Adrenal gland (tissue), 12 donors: ENCODE measurements around the gene TAF4. TPM values are rescaled to one million over a fixed set of nuclear protein-coding genes. Genes with fewer than 3 reads are reported as not detected.

ENCODE experiments used
- DNase-seq, 7 donors: peaks; one replicate each; pipeline ENCODE4 v3.0.0-alpha.2; 2019 to 2020
- H3K27ac ChIP-seq, 5 donors: fragments of 200-600 bp; sonication (generic) in 4 of 5; 1 replicate in 3 of 5; 2 replicates in 2 of 5; pipeline versions ENCODE4 v1.5.1 to v1.8.0; 2016 to 2020; ENCODE audit warnings: mild to moderate bottlenecking in 1 of 5
- H3K27me3 ChIP-seq: fragments of 200-600 bp; 2 replicates; pipeline ENCODE4 v1.8.0; 2021
- H3K36me3 ChIP-seq, 2 donors: fragments of 200-600 bp; replicated peaks in 1 of 2; 1 replicate in 1 of 2; 2 replicates in 1 of 2; pipeline versions ENCODE4 v1.5.1 to v1.8.0; 2018 to 2022
- H3K4me1 ChIP-seq, 2 donors: fragments of 200-600 bp; replicated peaks in 1 of 2; 1 replicate in 1 of 2; 2 replicates in 1 of 2; pipeline versions ENCODE4 v1.5.1 to v1.8.0; 2018 to 2021
- H3K4me3 ChIP-seq, 4 donors: fragments of 200-600 bp; sonication (generic) in 3 of 4; one replicate each; pipeline ENCODE4 v1.5.1; 2016 to 2018
- H3K9me3 ChIP-seq, 3 donors: fragments of 200-600 bp; sonication (generic) in 1 of 3; replicated peaks in 1 of 3; 1 replicate in 2 of 3; 2 replicates in 1 of 3; pipeline versions ENCODE4 v1.5.1 to v1.8.0; 2016 to 2021
- CTCF ChIP-seq, 6 experiments: fragments of 450-650 bp in 4 of 6; fragments of 200-600 bp in 2 of 6; sonication (generic) in 1 of 6; IDR thresholded peaks; 1 replicate in 5 of 6; 2 replicates in 1 of 6; pipeline versions ENCODE4 v1.5.1 to v1.8.0; 2016 to 2021; ENCODE audit warnings: antibody characterized with exemption in 6 of 6, mild to moderate bottlenecking in 2 of 6, moderate library complexity in 1 of 6
- POLR2A ChIP-seq, 2 donors: fragments of 450-650 bp; IDR thresholded peaks; one replicate each; pipeline ENCODE4 v1.6.1; 2017; ENCODE audit warnings: antibody characterized with exemption in 2 of 2, mild to moderate bottlenecking in 2 of 2, moderate library complexity in 1 of 2
- WGBS, 4 donors: extraction: QIAGEN DNeasy Blood & Tissue Kit in 2 of 4; methylation state at CpG; one replicate each; pipeline versions ENCODE4 v1.1.5 to v1.1.7; 2013 to 2017; 5-methylcytosine and 5-hydroxymethylcytosine counted together
- intact Hi-C, 2 donors: fragments of 100-400 bp; cut with DNase I; formaldehyde crosslinking; loops; one replicate each; pipeline versions ENCODE4 v1.14.1 to v1.15.0; 2022 to 2023
- polyA plus RNA-seq, 3 donors: library from polyadenylated mRNA; stranded (reverse); fragments of 200-250 nt in 2 of 3; fragments of 350-450 nt in 1 of 3; fragmentation: Illumina TruSeq in 1 of 3; extraction: RNeasy Lipid Tissue Mini Kit (QIAGEN cat#74804) in 1 of 3; gene quantifications; one replicate each; pipeline ENCODE4 v1.2.3, GENCODE V29; 2013 to 2014
- total RNA-seq, 9 donors: library from RNA; depleted of rRNA in 4 of 9; stranded (reverse); fragments of >200 nt in 4 of 9; fragments of 120-200 nt in 1 of 9; fragmentation: NEBNext Ultra II Directional in 1 of 9; extraction: Animal tissue kit (Norgen Biotek cat#: 25700) in 1 of 9; gene quantifications; one replicate each; pipeline versions ENCODE4 v1.1.0 to v1.2.4, GENCODE V29; 2013 to 2023
- donor health status: healthy with polysubstance abuse.
- donor health status: Bipolar disorder and iron deficiency.
- donor health status: DM: yes; HTN: yes; CAD: no.
- donor health status: DM: no; HTN: no; CAD: no.
- donor health status: DM: no; HTN: no; CAD: no.
- donor health status: DM: yes; HTN: yes; CAD: no.

TAF4 gene
- total and polyA plus RNA-seq, 12 donors, result 5.2 to 30.9 (median 14.8) TPM

DNA sequence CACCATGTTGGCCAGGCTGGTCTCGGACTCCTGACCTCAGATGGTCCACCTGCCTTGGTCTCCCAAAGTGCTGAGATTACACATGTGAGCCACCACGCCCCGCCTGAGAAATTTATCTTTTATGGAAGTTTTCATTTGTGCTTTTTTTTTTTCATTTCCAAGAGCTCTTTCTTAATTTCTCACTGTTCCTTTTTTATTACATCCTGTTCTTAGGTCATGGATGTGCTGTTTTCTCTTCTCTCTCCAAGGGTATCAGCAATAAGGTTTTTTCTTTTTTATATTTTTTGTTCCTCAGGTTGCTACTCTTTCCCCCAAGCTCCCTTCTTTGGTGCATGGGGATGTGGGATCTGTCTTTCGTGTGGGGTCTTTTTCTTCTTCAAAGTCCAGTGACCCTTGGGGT, 35.4 kb upstream of the TAF4 start:
- 78 to 93% (median 90%) methylated on average over 4 of the region's 4 CpGs for WGBS, 4 donors
- no peaks in the 10 kb centered on the region for H3K9me3 ChIP-seq

DNA sequence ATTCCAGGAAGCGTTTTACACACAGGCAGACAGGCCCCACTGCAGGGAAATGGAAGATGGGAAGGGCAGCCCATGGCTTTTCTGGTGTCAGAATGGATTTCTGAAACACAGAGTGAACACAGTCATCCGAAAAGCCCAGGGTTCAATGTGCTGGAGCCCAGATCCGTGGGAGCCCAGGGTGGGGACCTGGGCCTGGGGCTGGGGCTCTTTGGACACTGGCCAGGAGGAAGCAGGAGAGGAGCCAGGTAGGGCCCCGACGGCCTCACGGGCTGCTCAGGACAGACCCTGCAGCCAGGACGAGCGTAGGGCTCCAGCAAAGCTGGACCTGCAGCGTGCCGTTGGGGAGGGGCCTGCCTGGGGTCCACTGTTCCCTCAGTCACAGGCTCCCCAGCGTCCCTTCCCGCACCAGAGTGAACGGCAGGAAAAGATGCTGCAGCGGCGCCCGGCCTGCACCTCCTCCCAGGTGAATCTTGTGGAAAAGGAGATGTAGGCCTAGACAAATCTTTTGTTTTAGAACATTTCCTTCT, 32.3 kb upstream of the TAF4 start:
- 77 to 89% (median 84%) methylated on average over 11 to 16 of the region's 16 CpGs for WGBS, 4 donors
- DNase-seq, result no peak
- H3K36me3 ChIP-seq, result no peaks in the 10 kb centered on the region
- H3K27me3 ChIP-seq, result no peaks in the 10 kb centered on the region
- no peaks in the 10 kb centered on the region for H3K4me1 ChIP-seq
- H3K9me3 ChIP-seq, result no peaks in the 10 kb centered on the region
- H3K4me3 ChIP-seq, result no peak overlapping the region
- TF ChIP-seq CTCF (IDR thresholded peaks at IDR 0.05) (no peak), POLR2A (IDR thresholded peaks at IDR 0.05) (no peak)
- H3K27ac ChIP-seq, result no peak overlapping the region
- intact Hi-C loops, result no loop called here

More for the DNA sequence above, 35.4 kb upstream of the TAF4 start:
- Histone ChIP-seq H3K27ac (no peak overlapping the region), H3K36me3 (no peaks in the 10 kb centered on the region), H3K27me3 (no peaks in the 10 kb centered on the region), H3K4me3 (no peak overlapping the region), H3K4me1 (no peaks in the 10 kb centered on the region)
- DNase-seq, result no peak
- intact Hi-C loops, result no loop called here
- no peak for TF ChIP-seq CTCF (IDR thresholded peaks at IDR 0.05)
- TF ChIP-seq POLR2A (IDR thresholded peaks at IDR 0.05), result no peak

DNA sequence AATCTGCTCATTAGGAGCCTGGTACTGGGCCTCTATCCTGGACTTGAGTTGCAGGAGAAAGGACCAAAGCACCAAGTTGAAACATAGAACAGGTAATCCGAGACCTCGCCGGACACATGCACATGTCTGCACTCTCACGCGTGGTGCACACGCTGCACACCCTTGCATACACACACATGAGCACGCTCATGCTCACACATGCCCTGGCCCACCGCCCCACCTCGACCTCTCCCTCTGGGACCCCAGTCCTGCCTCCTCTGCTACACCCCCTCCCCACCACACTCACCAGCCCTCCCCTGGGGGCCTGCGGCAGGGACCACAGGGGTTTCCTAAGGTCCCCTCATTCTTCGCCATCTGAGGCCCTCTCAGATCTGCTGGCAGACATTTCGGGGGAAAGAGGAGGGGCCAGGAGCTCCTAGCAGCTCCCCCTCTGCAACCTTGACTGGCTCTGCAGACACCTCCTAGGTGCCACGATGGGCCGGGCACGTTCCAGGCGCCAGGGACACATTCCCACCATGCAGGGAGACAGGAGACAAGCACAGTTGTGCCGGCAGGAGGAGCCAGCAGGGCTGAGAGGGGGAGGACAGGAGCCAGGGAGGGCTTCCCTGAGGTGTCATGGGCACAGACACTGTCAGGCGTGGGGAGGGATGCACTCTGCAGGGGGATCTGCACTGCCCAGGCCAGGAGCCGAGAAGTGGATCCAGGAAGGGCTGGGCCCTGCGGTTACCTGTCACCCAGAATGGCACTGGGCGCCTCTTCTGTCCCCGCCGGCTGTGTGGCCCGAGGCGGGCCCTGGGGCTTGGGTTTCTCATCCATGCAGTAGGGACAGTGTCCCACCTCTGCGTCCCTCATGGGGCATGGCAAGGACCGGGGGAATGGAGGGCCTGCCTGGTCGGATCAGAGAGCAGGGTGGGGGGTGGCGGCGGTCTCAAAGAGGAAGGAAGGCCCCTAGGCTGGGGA, 31.0 kb upstream of the TAF4 start:
- Histone ChIP-seq H3K4me1 (no peaks in the 10 kb centered on the region), H3K9me3 (no peaks in the 10 kb centered on the region), H3K27me3 (no peaks in the 10 kb centered on the region), H3K36me3 (no peaks in the 10 kb centered on the region), H3K27ac (no peak overlapping the region), H3K4me3 (no peak overlapping the region)
- intact Hi-C loops, result no loop called here
- TF ChIP-seq POLR2A (IDR thresholded peaks at IDR 0.05) (no peak), CTCF (IDR thresholded peaks at IDR 0.05) (no peak)
- WGBS, 4 donors, result 84 to 92% (median 88%) methylated on average over 16 to 30 of the region's 30 CpGs
- no peak for DNase-seq

GRCh38 chr20:62089393-62089792, 23.7 kb upstream of the TAF4 start:
- no peaks in the 10 kb centered on the region for H3K27me3 ChIP-seq
- 30 to 41% (median 35%) methylated on average over 3 of the region's 3 CpGs for WGBS, 4 donors
- intact Hi-C loops, result no loop called here

More at GRCh38 chr20:62089393-62089792, 23.7 kb upstream of the TAF4 start:
- Histone ChIP-seq H3K27ac (no peak overlapping the region), H3K4me3 (no peak overlapping the region), H3K9me3 (no peaks in the 10 kb centered on the region), H3K4me1 (no peaks in the 10 kb centered on the region), H3K36me3 (no peaks in the 10 kb centered on the region)
- no peak for DNase-seq
- TF ChIP-seq CTCF (IDR thresholded peaks at IDR 0.05) (no peak), POLR2A (IDR thresholded peaks at IDR 0.05) (no peak)
